Smooth muscle cell (in vitro differentiated cells): ENCODE measurements around the gene HIPK1. TPM values are rescaled to one million over a fixed set of nuclear protein-coding genes. Genes with fewer than 3 reads are reported as not detected.

Experiments used
- DNase-seq: peaks from one replicate; lab custom pipeline; 2025; ENCODE audit not compliant: unreplicated experiment; lab: John Stamatoyannopoulos, UW
- H2AFZ ChIP-seq: fragments of 200-600 bp; sonication (generic); 2 replicates; pipeline ENCODE4 v1.6.0; 2016; ENCODE audit warnings: antibody characterized with exemption, low read depth, mild to moderate bottlenecking
- H3F3A ChIP-seq: fragments of 200-600 bp; sonication (generic); 2 replicates; pipeline ENCODE4 v1.6.0; 2017; ENCODE audit warnings: antibody characterized with exemption, low read depth
- H3K27ac ChIP-seq: fragments of 200-600 bp; sonication (generic); 2 replicates; pipeline ENCODE4 v1.5.1; 2016; ENCODE audit warnings: low read depth, mild to moderate bottlenecking
- H3K27me3 ChIP-seq: fragments of 200-600 bp; sonication (generic); 2 replicates; pipeline ENCODE4 v1.6.1; 2016; ENCODE audit warnings: low read depth, mild to moderate bottlenecking
- H3K36me3 ChIP-seq: fragments of 200-600 bp; sonication (generic); 2 replicates; pipeline ENCODE4 v1.5.1; 2016; ENCODE audit warnings: low read depth
- H3K4me1 ChIP-seq: fragments of 200-600 bp; sonication (generic); 2 replicates; pipeline ENCODE4 v1.5.1; 2016; ENCODE audit warnings: low read depth
- H3K4me2 ChIP-seq: fragments of 200-600 bp; sonication (generic); 2 replicates; pipeline ENCODE4 v1.6.0; 2016; ENCODE audit warnings: mild to moderate bottlenecking
- H3K4me3 ChIP-seq: fragments of 200-600 bp; sonication (generic); 2 replicates; pipeline ENCODE4 v1.5.1; 2016; ENCODE audit warnings: mild to moderate bottlenecking
- H3K79me2 ChIP-seq: fragments of 200-600 bp; sonication (generic); 2 replicates; pipeline ENCODE4 v1.6.0; 2016; ENCODE audit warnings: low read depth, mild to moderate bottlenecking
- H3K9ac ChIP-seq: fragments of 200-600 bp; sonication (generic); 2 replicates; pipeline ENCODE4 v1.6.0; 2016; ENCODE audit warnings: low read depth
- H3K9me3 ChIP-seq: fragments of 200-600 bp; sonication (generic); replicated peaks from 2 replicates; pipeline ENCODE4 v1.5.1; 2016; ENCODE audit warnings: low read depth
- H4K20me1 ChIP-seq: fragments of 200-600 bp; sonication (generic); 2 replicates; pipeline ENCODE4 v1.6.0; 2016; ENCODE audit warnings: low read depth
- WGBS: methylation state at CpG from one replicate; pipeline ENCODE4 v1.1.7; 2016; ENCODE audit warnings: low lambda C conversion rate; 5-methylcytosine and 5-hydroxymethylcytosine counted together
- polyA plus RNA-seq: library from polyadenylated mRNA; unstranded; fragments of >200 nt; fragmentation: Nextera tagmentation; extraction: Ambion mirVana; gene quantifications from 2 replicates; pipeline ENCODE4 v1.2.1, GENCODE V29; 2016
- total RNA-seq: library from RNA; depleted of rRNA; stranded (reverse); fragments of >200 nt; gene quantifications from 2 replicates; pipeline ENCODE4 v1.2.3, GENCODE V29; 2014
- TF ChIP-seq, protein P1 (sequence below): fragments of 200-600 bp; sonication (generic); IDR thresholded peaks from 2 replicates; pipeline ENCODE4 v1.5.1; 2017; ENCODE audit warnings: borderline replicate concordance, mild to moderate bottlenecking, antibody characterized with exemption; ENCODE audit not compliant: insufficient read depth, poor library complexity, severe bottlenecking

The HIPK1 gene
- total and polyA plus RNA-seq, 2 experiments from 2014 or later = 12.0 to 34.2 TPM

- no peaks in the 10 kb centered on the region for H3K27me3 ChIP-seq
- DNase-seq = no peak
- H3K9ac ChIP-seq = no peak overlapping the region
- H3K9me3 ChIP-seq = no peaks in the 10 kb centered on the region
- peaks cover 98% of the 10 kb centered on the region for H4K20me1 ChIP-seq
- H3K36me3 ChIP-seq = no peaks in the 10 kb centered on the region
- no peak overlapping the region for H3K27ac ChIP-seq
- H3K79me2 ChIP-seq = peaks cover 87% of the 10 kb centered on the region
- H3K4me2 ChIP-seq = no peak overlapping the region
- H3F3A ChIP-seq = no peaks in the 10 kb centered on the region
- no peak overlapping the region for H2AFZ ChIP-seq
- peaks cover under 1% of the 10 kb centered on the region for H3K4me1 ChIP-seq
- H3K4me3 ChIP-seq = no peak overlapping the region
- TF ChIP-seq, protein P1, sequence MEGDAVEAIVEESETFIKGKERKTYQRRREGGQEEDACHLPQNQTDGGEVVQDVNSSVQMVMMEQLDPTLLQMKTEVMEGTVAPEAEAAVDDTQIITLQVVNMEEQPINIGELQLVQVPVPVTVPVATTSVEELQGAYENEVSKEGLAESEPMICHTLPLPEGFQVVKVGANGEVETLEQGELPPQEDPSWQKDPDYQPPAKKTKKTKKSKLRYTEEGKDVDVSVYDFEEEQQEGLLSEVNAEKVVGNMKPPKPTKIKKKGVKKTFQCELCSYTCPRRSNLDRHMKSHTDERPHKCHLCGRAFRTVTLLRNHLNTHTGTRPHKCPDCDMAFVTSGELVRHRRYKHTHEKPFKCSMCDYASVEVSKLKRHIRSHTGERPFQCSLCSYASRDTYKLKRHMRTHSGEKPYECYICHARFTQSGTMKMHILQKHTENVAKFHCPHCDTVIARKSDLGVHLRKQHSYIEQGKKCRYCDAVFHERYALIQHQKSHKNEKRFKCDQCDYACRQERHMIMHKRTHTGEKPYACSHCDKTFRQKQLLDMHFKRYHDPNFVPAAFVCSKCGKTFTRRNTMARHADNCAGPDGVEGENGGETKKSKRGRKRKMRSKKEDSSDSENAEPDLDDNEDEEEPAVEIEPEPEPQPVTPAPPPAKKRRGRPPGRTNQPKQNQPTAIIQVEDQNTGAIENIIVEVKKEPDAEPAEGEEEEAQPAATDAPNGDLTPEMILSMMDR = no peak
- WGBS = 86% methylated on average over 1 of the region's 1 CpG
These were observed 8.0 kb downstream of the HIPK1 start for GRCh38 chr1:113937146-113937545.

DNA sequence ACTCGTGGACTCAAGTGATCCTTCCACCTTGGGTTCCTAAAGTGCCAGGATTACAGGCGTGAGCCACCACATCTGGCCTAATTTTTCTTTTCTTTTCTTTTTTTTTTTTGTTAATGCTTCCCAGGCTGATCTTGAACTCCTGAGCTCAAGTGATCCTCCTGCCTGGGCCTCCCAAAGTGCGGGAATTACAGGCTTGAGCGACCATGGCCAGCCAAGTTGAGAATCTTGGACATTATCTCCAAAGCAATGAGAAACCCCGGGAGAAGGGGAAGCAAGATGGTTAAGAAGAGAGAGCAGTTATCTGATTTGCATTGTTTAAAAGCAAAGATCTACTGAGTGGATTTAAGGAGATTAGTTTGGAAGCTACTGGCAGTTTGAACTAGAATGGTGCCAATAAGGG, 9.1 kb downstream of the HIPK1 start:
- no peak overlapping the region for H3K4me2 ChIP-seq
- H3K27me3 ChIP-seq = no peaks in the 10 kb centered on the region
- no peak for DNase-seq
- TF ChIP-seq, protein P1 = no peak
- no peak overlapping the region for H3K4me3 ChIP-seq
- H3F3A ChIP-seq = no peaks in the 10 kb centered on the region
- peaks cover 4% of the 10 kb centered on the region for H3K36me3 ChIP-seq
- H3K79me2 ChIP-seq = peaks cover 87% of the 10 kb centered on the region
- WGBS = 46% methylated on average over 5 of the region's 5 CpGs
- no peaks in the 10 kb centered on the region for H3K9me3 ChIP-seq
- no peak overlapping the region for H3K27ac ChIP-seq
- no peaks in the 10 kb centered on the region for H3K4me1 ChIP-seq
- H3K9ac ChIP-seq = no peak overlapping the region
- peaks cover 98% of the 10 kb centered on the region for H4K20me1 ChIP-seq
- H2AFZ ChIP-seq = no peak overlapping the region

GRCh38 chr1:113940365-113941244, 11.5 kb downstream of the HIPK1 start:
- no peak overlapping the region for H3K27ac ChIP-seq
- DNase-seq = no peak
- no peaks in the 10 kb centered on the region for H3K4me1 ChIP-seq
- no peaks in the 10 kb centered on the region for H3K27me3 ChIP-seq
- peaks cover 96% of the 10 kb centered on the region for H4K20me1 ChIP-seq
- H3K4me3 ChIP-seq = no peak overlapping the region
- H3K4me2 ChIP-seq = no peak overlapping the region
- H3K9ac ChIP-seq = no peak overlapping the region
- H2AFZ ChIP-seq = no peak overlapping the region
- WGBS = 95% methylated on average over 16 of the region's 16 CpGs
- peaks cover 4% of the 10 kb centered on the region for H3K36me3 ChIP-seq
- peaks cover 87% of the 10 kb centered on the region for H3K79me2 ChIP-seq
- TF ChIP-seq, protein P1 = no peak
- H3K9me3 ChIP-seq = no peaks in the 10 kb centered on the region
- peaks cover 2% of the 10 kb centered on the region for H3F3A ChIP-seq

GRCh38 chr1:113941245-113941559, 12.1 kb downstream of the HIPK1 start:
- H3K9me3 ChIP-seq = no peaks in the 10 kb centered on the region
- H3K27ac ChIP-seq = no peak overlapping the region
- 97% methylated on average over 7 of the region's 7 CpGs for WGBS
- H3F3A ChIP-seq = peaks cover 8% of the 10 kb centered on the region
- no peaks in the 10 kb centered on the region for H3K27me3 ChIP-seq
- TF ChIP-seq, protein P1 = no peak
- H3K79me2 ChIP-seq = peaks cover 87% of the 10 kb centered on the region
- H3K9ac ChIP-seq = no peak overlapping the region
- peaks cover 4% of the 10 kb centered on the region for H3K4me1 ChIP-seq
- no peak overlapping the region for H2AFZ ChIP-seq
- H4K20me1 ChIP-seq = peaks cover 96% of the 10 kb centered on the region
- no peak for DNase-seq
- H3K36me3 ChIP-seq = peaks cover 4% of the 10 kb centered on the region
- H3K4me3 ChIP-seq = no peak overlapping the region
- H3K4me2 ChIP-seq = no peak overlapping the region
